Measurements from ENCODE around the gene TMCO1. TPM values are rescaled to one million over a fixed set of nuclear protein-coding genes. Genes with fewer than 3 reads are reported as not detected.

The TMCO1 gene
- total RNA-seq, 5 donors from 2014 or later (not counting 1 experiment from before 2014, with no cell fraction given): 36.2 to 67.1 (median 51.4) TPM

DNA sequence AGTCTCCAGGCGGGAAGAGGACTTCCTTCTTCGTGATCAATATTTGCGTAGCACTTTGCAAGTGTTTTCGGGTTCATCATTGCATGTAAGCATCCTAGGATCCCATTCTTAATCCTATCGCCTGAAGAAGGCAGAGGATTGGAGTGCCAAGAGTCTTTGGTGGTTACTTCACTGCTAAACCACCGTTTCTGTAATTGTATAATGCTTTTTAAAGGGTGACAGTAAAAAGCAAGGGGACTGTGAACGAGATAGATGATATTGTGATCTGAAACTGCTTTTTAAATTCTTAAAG, 70.0 kb downstream of the TMCO1 start:
- peak overlapping the region; percentile 91 to 99 for H3K27ac Mint-ChIP-seq
- peaks cover 8% of the 10 kb centered on the region for H3K36me3 Mint-ChIP-seq
- CTCF ChIA-PET: interaction anchor here (0.9 to 1.4 kb wide), 3 partner anchors 69 to 305 kb away, joined by 4 to 9 read pairs (median 5); partner anchors contain the start of gene TMCO1 (in 1 of the 2)
- H3K4me3 Mint-ChIP-seq: peak overlapping the region; percentile 94 to 99 (median 95)
- Histone ChIP-seq H3K9me3 (no peaks in the 10 kb centered on the region), H3K36me3 (ENCODE audit: control insufficient read depth in 2 of 2, extremely low read depth in 1 of 2, insufficient read depth in 1 of 2, low read length in 1 of 2) (peaks cover 0 to 3% of the 10 kb centered on the region in 2 donors), H3K27ac (ENCODE audit: low read length) (peak overlapping the region; percentile 93), H3K4me1 (ENCODE audit: control insufficient read depth in 1 of 2, extremely low read depth in 1 of 2, insufficient read depth in 2 of 2, low read length in 2 of 2) (peaks cover 9 to 27% of the 10 kb centered on the region in 2 experiments), H3K27me3 (replicated peaks in 1 of 2; ENCODE audit: control insufficient read depth in 2 of 2, extremely low read depth in 1 of 2, insufficient read depth in 2 of 2, low read length in 1 of 2) (no peaks in the 10 kb centered on the region), H3K4me3 (ENCODE audit: control insufficient read depth in 1 of 2, extremely low read depth in 1 of 2, low read length in 1 of 2) (peak overlapping the region; percentile 15 to 94)
- H3K27me3 Mint-ChIP-seq: no peaks in the 10 kb centered on the region
- ATAC-seq (replicated peaks in 1 of 4) (no peak), DNase-seq (no peak)
- peaks cover 29 to 38% (median 34%) of the 10 kb centered on the region in 3 donors for H3K4me1 Mint-ChIP-seq
- no peaks in the 10 kb centered on the region for H3K9me3 Mint-ChIP-seq
- 0% methylated on average over 1 of the region's 7 CpGs for WGBS (ENCODE audit: insufficient coverage)
- POLR2A ChIA-PET: interaction anchor here in 1 of 2 donors (1.2 kb wide), 1 partner anchor 71 kb away, joined by 7 read pairs; no protein-coding TSS in a partner anchor

DNA sequence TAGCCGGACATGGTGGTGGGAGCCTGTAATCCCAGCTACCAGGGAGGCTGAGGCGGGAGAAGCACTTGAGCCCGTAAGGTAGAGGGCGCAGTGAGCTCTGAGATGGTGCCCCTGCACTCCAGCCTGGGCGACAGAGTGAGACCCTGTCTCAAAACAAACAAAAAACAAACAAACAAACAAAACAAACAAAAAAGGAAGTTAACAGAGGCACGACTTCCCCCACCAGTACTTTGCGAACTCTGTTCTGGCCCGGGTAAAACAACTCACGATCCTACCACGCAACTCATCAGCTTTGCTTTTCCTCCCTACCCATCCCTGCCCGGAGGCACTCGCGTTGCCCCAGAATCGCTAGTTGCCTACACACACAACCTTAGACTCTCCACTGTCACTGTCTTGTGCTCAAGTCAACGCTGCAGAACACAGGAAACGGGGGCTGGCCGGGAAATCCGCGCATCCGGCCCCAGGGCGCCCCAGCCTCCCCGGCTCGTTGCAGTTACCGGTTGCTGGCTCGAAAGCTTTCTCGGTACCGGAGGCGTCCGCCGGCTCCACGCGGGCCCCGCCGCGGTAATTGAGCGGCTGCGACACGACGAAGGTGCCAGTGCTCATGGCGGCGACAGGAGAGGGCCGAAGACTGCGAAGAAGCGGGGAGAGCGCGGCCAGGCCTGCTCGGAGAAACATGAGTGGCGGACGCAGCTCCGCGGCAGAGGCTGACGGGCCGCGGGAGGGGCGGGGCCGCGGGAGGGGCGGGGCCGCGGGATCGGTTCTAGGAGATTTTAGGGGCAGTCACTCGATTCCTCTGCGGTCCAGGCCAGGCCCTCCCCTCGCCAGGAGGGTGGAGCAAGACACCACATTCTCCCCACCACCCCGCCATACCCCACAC, 70.5 kb downstream of the TMCO1 start, which contains the start of gene ALDH9A1:
TSS of gene ALDH9A1 (minus strand) at position 682 of the 880 bp plus-strand sequence. CDS start at position 678, 4 bp downstream.
- peak within 1 kb of the TSS; percentile 93 for H3K27ac ChIP-seq (ENCODE audit: low read length)
- DNase-seq (peak; percentile 71 to 90 (median 80)), ATAC-seq (replicated peaks in 1 of 4) (peak; percentile 90 to 95 (median 94))
- H3K9me3 ChIP-seq: no peaks in the 10 kb centered on the region
- no peaks in the 10 kb centered on the region for H3K27me3 ChIP-seq (replicated peaks in 1 of 2; ENCODE audit: control insufficient read depth in 2 of 2, extremely low read depth in 1 of 2, insufficient read depth in 2 of 2, low read length in 1 of 2)
- H3K4me1 ChIP-seq (ENCODE audit: control insufficient read depth in 1 of 2, extremely low read depth in 1 of 2, insufficient read depth in 2 of 2, low read length in 2 of 2): peaks cover 9 to 27% of the 10 kb centered on the region in 2 experiments
- no peaks in the 10 kb centered on the region for H3K9me3 Mint-ChIP-seq
- ChIA-PET CTCF (interaction anchor here (0.7 to 1.5 kb wide), 6 partner anchors 12 to 305 kb away, joined by 3 to 9 read pairs (median 4); partner anchors contain the start of gene TMCO1 (in 1 of the 2)), POLR2A (interaction anchor here (0.5 to 1.2 kb wide), 3 partner anchors 11 to 71 kb away, joined by 3 to 7 read pairs (median 3); no protein-coding TSS in a partner anchor)
- H3K27me3 Mint-ChIP-seq: no peaks in the 10 kb centered on the region
- under 1% methylated on average over 50 of the region's 65 CpGs for WGBS (ENCODE audit: insufficient coverage)
- peak within 1 kb of the TSS; percentile 90 to 94 for H3K4me3 ChIP-seq (ENCODE audit: control insufficient read depth in 1 of 2, extremely low read depth in 1 of 2, low read length in 1 of 2)
- H3K4me1 Mint-ChIP-seq: peaks cover 29 to 40% (median 34%) of the 10 kb centered on the region in 3 donors
- peaks cover 14% of the 10 kb centered on the region for H3K36me3 Mint-ChIP-seq
- peaks cover 0 to 3% of the 10 kb centered on the region in 2 donors for H3K36me3 ChIP-seq (ENCODE audit: control insufficient read depth in 2 of 2, extremely low read depth in 1 of 2, insufficient read depth in 1 of 2, low read length in 1 of 2)
- H3K4me3 Mint-ChIP-seq: peak within 1 kb of the TSS; percentile 94 to 99 (median 95)
- peak within 1 kb of the TSS; percentile 93 to 99 for H3K27ac Mint-ChIP-seq

DNA sequence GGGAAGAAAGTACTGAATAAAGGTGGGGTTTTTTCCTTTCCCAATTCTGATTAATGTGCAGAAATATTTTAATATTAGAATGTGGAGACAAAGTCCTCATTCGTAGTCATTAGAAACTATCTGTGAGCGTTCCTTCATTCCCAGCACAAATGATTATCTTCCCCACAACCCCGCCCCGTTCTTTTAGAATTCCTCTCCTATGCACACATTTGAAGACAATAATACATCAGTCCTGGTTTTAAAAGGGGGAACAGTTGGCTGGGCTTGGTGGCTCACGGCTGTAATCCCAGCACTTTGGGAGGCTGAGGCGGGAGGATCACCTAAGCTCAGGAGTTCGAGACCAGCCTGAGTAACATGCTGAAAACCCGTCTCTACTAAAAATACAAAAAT, 71.2 kb downstream of the TMCO1 start:
- Mint-ChIP-seq H3K27ac (peak overlapping the region; percentile 93 to 99), H3K9me3 (no peaks in the 10 kb centered on the region), H3K27me3 (no peaks in the 10 kb centered on the region), H3K36me3 (peaks cover 15% of the 10 kb centered on the region), H3K4me1 (peaks cover 29 to 41% (median 34%) of the 10 kb centered on the region in 3 donors), H3K4me3 (peak overlapping the region; percentile 94 to 99 (median 95))
- no CpG with 5 or more reads among the region's 8 CpGs for WGBS (ENCODE audit: insufficient coverage)
- ChIA-PET POLR2A (no interaction called here), CTCF (interaction anchor here (1.1 to 1.5 kb wide), 3 partner anchors 70 to 96 kb away, joined by 4 to 5 read pairs (median 4); partner anchors contain the start of gene TMCO1 (in 1 of the 2))
- no peak for ATAC-seq (replicated peaks in 1 of 4)
- no peak for DNase-seq
- Histone ChIP-seq H3K27ac (ENCODE audit: low read length) (peak overlapping the region; percentile 93), H3K4me3 (ENCODE audit: control insufficient read depth in 1 of 2, extremely low read depth in 1 of 2, low read length in 1 of 2) (peak overlapping the region; percentile 90 to 94), H3K4me1 (ENCODE audit: control insufficient read depth in 1 of 2, extremely low read depth in 1 of 2, insufficient read depth in 2 of 2, low read length in 2 of 2) (peaks cover 9 to 27% of the 10 kb centered on the region in 2 experiments), H3K27me3 (replicated peaks in 1 of 2; ENCODE audit: control insufficient read depth in 2 of 2, extremely low read depth in 1 of 2, insufficient read depth in 2 of 2, low read length in 1 of 2) (no peaks in the 10 kb centered on the region), H3K36me3 (ENCODE audit: control insufficient read depth in 2 of 2, extremely low read depth in 1 of 2, insufficient read depth in 1 of 2, low read length in 1 of 2) (peaks cover 0 to 3% of the 10 kb centered on the region in 2 donors), H3K9me3 (no peaks in the 10 kb centered on the region)

DNA sequence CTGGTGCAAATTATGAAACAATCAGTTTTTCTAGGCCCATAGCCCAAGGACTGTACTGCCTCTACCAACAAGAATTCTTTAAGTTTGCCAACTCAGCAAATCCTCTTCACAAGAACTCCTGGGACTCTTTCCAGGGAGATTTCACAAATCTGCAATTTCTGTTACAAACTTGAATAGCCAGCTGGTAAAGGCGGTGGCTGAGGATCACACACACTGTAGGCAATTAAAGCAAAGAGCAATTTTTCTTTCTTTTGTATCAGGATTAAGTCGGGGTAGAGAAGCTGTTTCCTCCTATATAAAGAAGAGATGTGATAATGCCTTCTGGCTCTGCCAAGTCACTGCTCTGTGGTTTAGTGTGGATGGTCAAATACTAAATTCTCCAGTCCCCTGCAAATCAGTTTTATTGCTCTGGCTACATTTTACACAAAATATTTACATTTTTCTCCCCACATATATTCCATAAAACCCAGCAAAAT, 72.0 kb downstream of the TMCO1 start:
- peak overlapping the region; percentile 23 for H3K27ac ChIP-seq (ENCODE audit: low read length)
- no peaks in the 10 kb centered on the region for H3K27me3 ChIP-seq (replicated peaks in 1 of 2; ENCODE audit: control insufficient read depth in 2 of 2, extremely low read depth in 1 of 2, insufficient read depth in 2 of 2, low read length in 1 of 2)
- Mint-ChIP-seq H3K27ac (peak overlapping the region; percentile 56 to 72), H3K9me3 (no peaks in the 10 kb centered on the region), H3K4me3 (peak overlapping the region; percentile 94 to 99 (median 95)), H3K27me3 (no peaks in the 10 kb centered on the region), H3K4me1 (peaks cover 36 to 48% (median 42%) of the 10 kb centered on the region in 3 donors), H3K36me3 (peaks cover 23% of the 10 kb centered on the region)
- ATAC-seq (replicated peaks in 1 of 4) (no peak), DNase-seq (no peak)
- CTCF ChIA-PET: interaction anchor here in 1 of 2 donors (1.5 kb wide), 1 partner anchor 96 kb away, joined by 4 read pairs; no protein-coding TSS in a partner anchor
- POLR2A ChIA-PET: interaction anchor here in 1 of 2 donors (1.0 kb wide), 1 partner anchor 17 kb away, joined by 4 read pairs; no protein-coding TSS in a partner anchor
- H3K4me3 ChIP-seq (ENCODE audit: control insufficient read depth in 1 of 2, extremely low read depth in 1 of 2, low read length in 1 of 2): no peak overlapping the region
- WGBS (ENCODE audit: insufficient coverage): no CpG with 5 or more reads among the region's 2 CpGs
- no peaks in the 10 kb centered on the region for H3K9me3 ChIP-seq
- H3K36me3 ChIP-seq (ENCODE audit: control insufficient read depth in 2 of 2, extremely low read depth in 1 of 2, insufficient read depth in 1 of 2, low read length in 1 of 2): peaks cover 0 to 3% of the 10 kb centered on the region in 2 donors
- H3K4me1 ChIP-seq (ENCODE audit: control insufficient read depth in 1 of 2, extremely low read depth in 1 of 2, insufficient read depth in 2 of 2, low read length in 2 of 2): peaks cover 9 to 27% of the 10 kb centered on the region in 2 experiments

DNA sequence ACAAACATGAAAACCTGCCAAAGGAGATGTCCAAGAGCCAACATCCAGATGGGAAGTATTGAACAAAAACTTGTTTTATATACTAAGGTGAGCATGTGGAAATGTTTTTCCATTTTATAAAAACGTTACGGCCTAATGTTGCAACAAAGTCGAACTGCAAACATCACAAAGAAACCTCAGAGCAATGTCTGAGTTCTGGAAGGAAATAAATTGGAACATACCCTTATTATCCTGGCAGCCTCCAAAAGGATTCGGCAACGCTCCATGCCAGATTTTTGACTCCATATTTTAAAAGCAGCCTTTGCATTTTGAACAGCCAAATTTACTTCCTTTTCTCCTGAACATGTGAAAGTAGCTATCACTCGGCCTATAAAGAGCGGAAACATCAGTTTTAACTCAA, 73.6 kb downstream of the TMCO1 start:
- H3K4me3 ChIP-seq (ENCODE audit: control insufficient read depth in 1 of 2, extremely low read depth in 1 of 2, low read length in 1 of 2): no peak overlapping the region
- peak overlapping the region in 1 of 2 donors; percentile 57 for H3K27ac Mint-ChIP-seq
- H3K36me3 ChIP-seq (ENCODE audit: control insufficient read depth in 2 of 2, extremely low read depth in 1 of 2, insufficient read depth in 1 of 2, low read length in 1 of 2): peaks cover 0 to 7% of the 10 kb centered on the region in 2 donors
- no peak overlapping the region for H3K27ac ChIP-seq (ENCODE audit: low read length)
- CTCF ChIA-PET: interaction anchor here (0.6 to 0.7 kb wide), 4 partner anchors 10 to 103 kb away, joined by 3 to 7 read pairs (median 4); no protein-coding TSS in a partner anchor
- no peak for DNase-seq
- no CpG with 5 or more reads among the region's 7 CpGs for WGBS (ENCODE audit: insufficient coverage)
- no peaks in the 10 kb centered on the region for H3K9me3 Mint-ChIP-seq
- H3K36me3 Mint-ChIP-seq: peaks cover 35% of the 10 kb centered on the region
- H3K4me1 Mint-ChIP-seq: peaks cover 49 to 57% (median 51%) of the 10 kb centered on the region in 3 donors
- no peaks in the 10 kb centered on the region for H3K27me3 ChIP-seq (replicated peaks in 1 of 2; ENCODE audit: control insufficient read depth in 2 of 2, extremely low read depth in 1 of 2, insufficient read depth in 2 of 2, low read length in 1 of 2)
- no peaks in the 10 kb centered on the region for H3K27me3 Mint-ChIP-seq
- ATAC-seq (replicated peaks in 1 of 4): no peak
- no peaks in the 10 kb centered on the region for H3K9me3 ChIP-seq
- peaks cover 9 to 29% of the 10 kb centered on the region in 2 experiments for H3K4me1 ChIP-seq (ENCODE audit: control insufficient read depth in 1 of 2, extremely low read depth in 1 of 2, insufficient read depth in 2 of 2, low read length in 2 of 2)
- H3K4me3 Mint-ChIP-seq: no peak overlapping the region
- POLR2A ChIA-PET: interaction anchor here in 1 of 2 donors (0.7 kb wide), 1 partner anchor 313 kb away, joined by 3 read pairs; no protein-coding TSS in a partner anchor

DNA sequence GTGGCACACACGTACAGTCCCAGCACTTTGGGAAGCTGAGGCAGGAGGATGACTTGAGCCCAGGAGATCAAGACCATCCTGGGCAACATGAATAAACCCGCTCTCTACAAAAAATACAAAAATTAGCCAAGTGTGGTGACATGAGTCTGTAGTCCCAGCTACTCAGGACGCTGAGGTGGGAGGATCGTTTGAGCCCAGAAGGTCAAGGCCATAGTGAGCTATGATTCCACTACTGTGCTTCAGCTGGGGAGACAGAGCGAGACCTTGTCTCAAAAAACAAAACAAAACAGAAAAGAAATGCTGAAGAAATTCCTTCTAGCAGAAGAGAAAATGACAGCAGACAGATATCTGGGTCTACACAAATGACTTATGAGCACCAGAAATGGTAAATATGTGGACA, 80.6 kb downstream of the TMCO1 start:
- peaks cover 57 to 69% (median 64%) of the 10 kb centered on the region in 3 donors for H3K4me1 Mint-ChIP-seq
- 100% methylated on average over 1 of the region's 5 CpGs for WGBS (ENCODE audit: insufficient coverage)
- H3K27me3 Mint-ChIP-seq: no peaks in the 10 kb centered on the region
- Histone ChIP-seq H3K36me3 (ENCODE audit: control insufficient read depth in 2 of 2, extremely low read depth in 1 of 2, insufficient read depth in 1 of 2, low read length in 1 of 2) (peaks cover 4 to 36% of the 10 kb centered on the region in 2 donors), H3K4me1 (ENCODE audit: control insufficient read depth in 1 of 2, extremely low read depth in 1 of 2, insufficient read depth in 2 of 2, low read length in 2 of 2) (peaks cover 0 to 7% of the 10 kb centered on the region in 2 experiments), H3K4me3 (ENCODE audit: control insufficient read depth in 1 of 2, extremely low read depth in 1 of 2, low read length in 1 of 2) (no peak overlapping the region), H3K9me3 (no peaks in the 10 kb centered on the region), H3K27me3 (replicated peaks in 1 of 2; ENCODE audit: control insufficient read depth in 2 of 2, extremely low read depth in 1 of 2, insufficient read depth in 2 of 2, low read length in 1 of 2) (no peaks in the 10 kb centered on the region), H3K27ac (ENCODE audit: low read length) (no peak overlapping the region)
- H3K4me3 Mint-ChIP-seq: no peak overlapping the region
- peaks cover 56% of the 10 kb centered on the region for H3K36me3 Mint-ChIP-seq
- ATAC-seq (replicated peaks in 1 of 4): no peak
- peaks cover 0 to 5% (median 3%) of the 10 kb centered on the region in 3 donors for H3K9me3 Mint-ChIP-seq
- no peak overlapping the region for H3K27ac Mint-ChIP-seq
- POLR2A ChIA-PET: no interaction called here
- CTCF ChIA-PET: interaction anchor here in 1 of 2 donors (1.0 kb wide), 1 partner anchor 21 kb away, joined by 3 read pairs; no protein-coding TSS in a partner anchor
- no peak for DNase-seq
